Adipose tissue (tissue), 3 donors: Measurements from ENCODE around the gene CAP2. TPM values are rescaled to one million over a fixed set of nuclear protein-coding genes. Genes with fewer than 3 reads are reported as not detected.
"Not testable (repeated sequence)": the region's sequence is repeated elsewhere in the genome, so short reads cannot be mapped to it uniquely, and the experiment has no call there.

ENCODE experiments used
- H3K27ac ChIP-seq: one replicate; pipeline ENCODE4 v1.5.1; 2013; ENCODE audit warnings: low read depth, low read length
- WGBS, 3 donors: extraction: QIAGEN DNeasy Blood & Tissue Kit; methylation state at CpG; one replicate each; pipeline ENCODE4 v1.1.7; 2013; 5-methylcytosine and 5-hydroxymethylcytosine counted together
- polyA plus RNA-seq, 3 donors: library from polyadenylated mRNA; stranded (reverse); fragments of 200-250 nt; gene quantifications; one replicate each; pipeline ENCODE4 v1.2.3, GENCODE V29; 2013
- donor health status: healthy with polysubstance abuse.
- donor health status: Bipolar disorder and iron deficiency.
- donor health status: healthy.

Gene CAP2
- polyA plus RNA-seq, 3 donors: 2.2 to 4.7 (median 2.5) TPM

DNA sequence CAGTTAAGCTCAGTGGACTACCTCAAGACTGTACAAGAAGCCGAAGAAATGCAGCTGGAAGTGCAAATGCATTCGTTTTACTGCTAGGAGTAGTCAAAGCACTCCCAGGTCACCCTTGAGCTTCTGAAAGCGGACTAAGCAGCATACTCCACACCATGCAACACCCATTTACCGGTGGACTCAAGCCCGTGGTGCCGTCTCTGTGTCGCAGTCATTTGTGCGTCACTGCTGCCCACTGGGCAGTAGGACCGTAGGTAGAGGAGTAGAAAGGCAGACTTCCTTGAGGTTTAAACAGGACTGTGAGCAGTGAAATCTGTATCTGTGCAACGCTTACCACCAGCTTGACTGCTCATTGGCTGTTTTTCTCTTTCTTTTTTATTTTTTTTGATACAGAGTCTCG, 117.7 kb downstream of the CAP2 start:
- WGBS, 3 donors: 92 to 97% (median 94%) methylated on average over 11 of the region's 11 CpGs
- no peak overlapping the region for H3K27ac ChIP-seq

DNA sequence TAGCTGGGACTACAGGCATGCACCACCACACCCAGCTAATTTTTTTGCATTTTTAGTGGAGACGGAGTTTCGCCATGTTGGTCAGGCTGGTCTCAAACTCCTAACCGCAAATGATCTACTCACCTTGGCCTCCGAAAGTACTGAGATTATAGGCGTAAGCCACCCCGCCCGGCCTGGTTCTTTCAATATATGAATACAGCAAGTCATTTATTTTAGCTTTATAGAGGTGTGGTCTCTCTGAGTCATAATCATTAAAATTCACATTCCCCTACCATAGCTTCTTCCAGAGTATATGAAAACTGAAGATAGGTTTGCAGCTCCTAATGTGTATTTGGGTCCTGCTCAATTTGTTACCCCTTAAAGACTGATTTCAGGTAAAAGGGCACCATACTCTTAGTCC, 118.2 kb downstream of the CAP2 start:
- 93 to 98% (median 95%) methylated on average over 7 of the region's 7 CpGs for WGBS, 3 donors
- no peak overlapping the region for H3K27ac ChIP-seq

DNA sequence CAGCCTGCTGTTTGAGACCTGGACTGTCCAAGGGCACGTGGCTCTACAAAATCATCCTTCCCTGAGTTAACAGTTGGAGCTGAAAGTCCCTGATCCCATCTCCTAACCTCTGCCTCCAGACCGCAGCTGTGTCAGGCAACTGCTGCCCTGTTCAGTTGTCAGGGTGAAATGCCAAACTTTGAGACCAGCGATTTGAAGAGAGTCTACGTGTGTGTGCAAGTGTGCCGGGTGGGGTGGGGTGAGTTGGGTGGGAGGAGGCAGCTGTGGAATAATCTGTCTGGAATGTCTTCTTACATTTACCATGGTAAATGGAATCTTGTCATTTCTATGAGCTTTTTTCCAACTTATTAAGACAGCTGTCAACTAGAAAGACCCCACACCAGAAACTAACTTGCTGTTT, 125.7 kb downstream of the CAP2 start:
- WGBS, 3 donors: 75 to 86% (median 79%) methylated on average over 5 of the region's 5 CpGs
- H3K27ac ChIP-seq: no peak overlapping the region

DNA sequence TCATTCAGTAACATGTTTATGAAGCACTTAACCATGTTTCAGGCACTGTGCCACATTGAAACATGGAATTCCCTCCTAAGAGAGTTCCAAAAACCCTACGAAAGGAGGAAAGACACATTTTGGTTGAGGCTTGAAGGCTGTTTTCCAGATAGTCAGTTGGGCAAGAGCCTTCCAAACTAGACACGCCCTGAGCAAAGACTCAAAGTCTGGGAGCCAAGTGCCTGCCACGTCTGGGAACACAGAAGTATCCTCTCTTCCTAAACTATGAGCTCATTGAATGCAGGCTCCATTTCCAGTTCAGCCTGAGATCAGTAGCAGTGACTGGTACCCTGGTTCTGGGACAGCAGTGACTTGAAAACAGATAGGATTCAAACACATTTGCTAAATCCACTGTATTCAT, 132.2 kb downstream of the CAP2 start:
- 68 to 78% (median 73%) methylated on average over 3 of the region's 3 CpGs for WGBS, 3 donors
- H3K27ac ChIP-seq: no peak overlapping the region

DNA sequence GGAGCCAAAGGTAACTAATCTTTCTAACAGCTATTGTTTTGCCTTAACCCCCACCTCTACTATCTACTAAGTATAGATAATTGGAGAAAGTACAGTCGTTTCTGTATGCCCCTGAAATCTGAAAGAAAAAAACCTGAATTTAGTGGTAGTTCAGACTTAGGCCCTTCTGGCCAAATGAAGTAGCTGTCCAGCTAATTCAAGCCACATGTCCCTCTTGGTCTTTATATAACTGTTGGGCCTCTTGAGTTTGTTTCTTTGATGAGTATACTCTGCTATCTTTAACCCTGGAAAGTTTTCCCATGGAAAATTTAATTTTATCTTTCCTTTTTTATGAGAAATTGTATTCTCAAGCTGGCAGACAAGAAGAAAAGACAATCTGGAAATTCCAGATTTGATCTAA, 133.7 kb downstream of the CAP2 start:
- 38 to 56% (median 54%) methylated on average over 1 of the region's 1 CpG for WGBS, 3 donors
- no peak overlapping the region for H3K27ac ChIP-seq

DNA sequence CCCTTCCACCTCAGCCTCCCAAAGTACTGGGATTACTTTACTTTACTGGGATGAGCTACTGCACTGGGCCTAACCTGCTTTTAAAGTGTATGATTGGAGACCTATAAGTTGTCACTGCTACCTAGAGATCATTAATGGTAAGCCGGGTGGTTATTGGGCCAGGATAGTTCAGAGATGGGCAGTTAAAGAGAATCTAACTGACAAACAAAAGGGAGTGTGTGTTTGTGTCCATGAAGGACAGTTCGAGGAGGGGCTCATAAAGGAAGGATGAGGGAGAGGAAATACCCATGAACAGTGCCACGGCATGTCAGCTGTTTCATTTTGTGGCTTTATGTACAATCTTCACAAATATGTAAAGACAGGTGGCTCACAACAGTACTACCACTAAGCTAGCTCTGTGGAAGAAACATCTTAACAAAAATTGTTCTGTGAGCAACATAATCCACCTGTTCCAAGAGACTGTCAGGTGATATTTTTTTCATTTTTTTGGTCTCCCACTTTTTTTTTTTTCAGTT, 137.0 kb downstream of the CAP2 start:
- no peak overlapping the region for H3K27ac ChIP-seq
- 65 to 74% (median 70%) methylated on average over 3 of the region's 3 CpGs for WGBS, 3 donors

DNA sequence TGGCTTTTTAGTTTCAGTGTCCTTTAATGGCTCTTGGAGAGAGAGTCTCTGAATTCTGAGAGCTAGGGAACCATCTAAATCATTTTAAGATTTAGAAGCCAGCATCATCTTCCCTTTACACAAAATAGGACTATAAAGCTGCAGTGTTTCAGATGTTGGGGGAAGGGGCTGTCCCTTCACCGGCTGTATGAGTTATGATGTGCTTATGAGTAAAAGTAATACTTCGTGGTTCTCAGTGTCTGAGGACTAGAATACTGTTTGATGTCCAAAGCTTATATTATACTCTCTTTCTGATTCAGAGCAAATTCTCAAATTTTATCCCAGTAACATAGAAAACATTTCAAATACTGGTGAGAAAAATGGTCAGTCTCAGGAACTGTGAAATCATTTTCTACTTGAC, 143.2 kb downstream of the CAP2 start:
- 49 to 83% (median 55%) methylated on average over 2 of the region's 2 CpGs for WGBS, 3 donors
- no peak overlapping the region for H3K27ac ChIP-seq

DNA sequence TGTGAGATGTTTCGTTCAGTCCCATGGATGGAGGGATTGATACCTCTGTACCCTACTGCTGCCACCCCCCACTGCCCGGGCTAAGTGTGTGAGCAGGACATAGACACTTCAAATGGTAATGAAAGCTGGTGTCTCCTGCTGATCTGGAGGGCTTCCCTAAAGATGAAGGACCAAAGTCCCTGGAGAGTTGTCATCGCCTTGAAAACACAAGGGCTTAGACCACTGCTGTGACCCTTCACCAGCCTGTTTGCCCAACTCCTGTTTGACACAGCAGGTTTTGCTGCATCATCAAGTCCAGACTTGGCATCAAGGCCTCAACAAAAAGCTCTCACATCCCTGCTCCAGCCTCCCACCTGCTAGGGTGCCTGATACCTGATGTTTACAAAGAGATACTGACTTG, 148.8 kb downstream of the CAP2 start:
- 87 to 98% (median 90%) methylated on average over 3 of the region's 3 CpGs for WGBS, 3 donors
- H3K27ac ChIP-seq: no peak overlapping the region

DNA sequence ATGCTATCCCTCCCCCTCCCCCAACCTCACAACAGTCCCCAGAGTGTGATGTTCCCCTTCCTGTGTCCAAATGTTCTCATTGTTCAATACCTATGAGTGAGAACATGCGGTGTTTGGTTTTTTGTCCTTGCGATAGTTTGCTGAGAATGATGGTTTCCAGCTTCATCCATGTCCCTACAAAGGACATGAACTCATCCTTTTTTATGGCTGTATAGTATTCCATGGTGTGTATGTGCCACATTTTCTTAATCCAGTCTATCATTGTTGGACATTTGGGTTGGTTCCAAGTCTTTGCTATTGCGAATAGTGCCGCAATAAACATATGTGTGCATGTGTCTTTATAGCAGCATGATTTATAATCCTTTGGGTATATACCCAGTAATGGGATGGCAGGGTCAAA, 152.3 kb downstream of the CAP2 start:
- WGBS, 3 donors: 91 to 100% (median 97%) methylated on average over 2 of the region's 4 CpGs
- not testable (repeated sequence) for H3K27ac ChIP-seq

DNA sequence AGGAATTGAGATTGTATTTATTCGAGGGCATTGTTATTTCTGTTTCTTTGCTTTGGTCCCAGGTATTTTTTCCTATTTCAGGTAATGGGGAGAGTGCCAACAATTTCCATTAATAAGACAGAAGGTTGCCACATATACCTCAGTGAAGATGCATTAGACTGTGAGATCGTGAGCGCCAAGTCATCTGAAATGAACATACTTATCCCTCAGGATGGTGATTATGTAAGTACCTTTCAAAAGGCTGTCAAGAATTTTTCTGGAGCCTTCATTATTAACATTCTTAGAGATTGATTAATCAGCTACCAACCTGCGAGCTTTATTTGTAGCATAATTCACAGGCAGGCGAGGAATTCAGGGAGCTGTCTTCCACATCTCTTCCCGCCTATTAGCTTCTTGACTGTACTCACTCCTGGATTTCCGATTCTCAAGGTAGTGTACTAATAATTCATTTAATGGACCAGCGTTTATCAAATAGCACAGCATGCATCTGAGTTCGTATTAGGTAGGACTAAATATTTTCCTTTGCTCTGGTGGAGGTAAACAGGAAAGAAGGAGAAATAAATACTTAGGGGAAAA, 158.1 kb downstream of the CAP2 start:
- H3K27ac ChIP-seq: no peak overlapping the region
- 91 to 92% (median 91%) methylated on average over 9 of the region's 9 CpGs for WGBS, 3 donors

DNA sequence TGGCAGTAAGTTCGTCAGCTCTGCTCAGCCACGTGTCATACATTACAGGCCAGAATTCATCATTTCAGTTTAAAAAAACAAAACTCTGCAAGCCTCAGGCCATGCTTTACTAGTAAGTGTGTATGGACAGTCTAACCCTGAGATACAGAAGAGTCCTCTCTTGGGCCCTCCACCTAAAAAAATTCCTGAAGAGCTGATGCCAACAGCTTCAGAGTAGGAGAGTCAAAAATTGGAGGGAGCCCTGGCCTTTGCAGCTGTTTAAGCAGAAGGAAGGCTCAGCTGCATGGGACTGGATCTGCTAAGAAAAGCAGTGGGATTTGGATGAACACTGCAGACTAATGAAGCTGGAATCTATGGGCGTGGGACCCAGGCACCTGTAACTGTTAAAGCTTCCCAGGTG, 159.5 kb downstream of the CAP2 start:
- H3K27ac ChIP-seq: no peak overlapping the region
- 81 to 88% (median 83%) methylated on average over 3 of the region's 3 CpGs for WGBS, 3 donors

DNA sequence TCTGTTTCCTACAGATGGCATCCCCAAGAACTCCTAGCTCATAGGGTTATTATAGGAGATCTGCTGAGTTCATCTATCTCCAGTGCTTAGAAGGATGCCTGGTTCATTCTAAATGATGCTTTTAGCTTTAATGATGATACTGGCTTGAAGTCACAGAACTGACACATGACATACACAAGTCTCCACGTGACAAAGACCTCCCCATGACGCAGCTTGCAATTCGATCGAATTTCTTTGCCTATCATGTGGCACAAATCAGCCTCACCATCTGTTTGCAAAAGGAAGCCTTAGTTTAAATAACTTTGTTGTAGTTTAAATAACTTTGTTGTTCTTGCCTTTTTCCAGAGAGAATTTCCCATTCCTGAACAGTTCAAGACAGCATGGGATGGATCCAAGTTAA, 162.6 kb downstream of the CAP2 start:
- 87 to 93% (median 89%) methylated on average over 4 of the region's 4 CpGs for WGBS, 3 donors
- no peak overlapping the region for H3K27ac ChIP-seq

DNA sequence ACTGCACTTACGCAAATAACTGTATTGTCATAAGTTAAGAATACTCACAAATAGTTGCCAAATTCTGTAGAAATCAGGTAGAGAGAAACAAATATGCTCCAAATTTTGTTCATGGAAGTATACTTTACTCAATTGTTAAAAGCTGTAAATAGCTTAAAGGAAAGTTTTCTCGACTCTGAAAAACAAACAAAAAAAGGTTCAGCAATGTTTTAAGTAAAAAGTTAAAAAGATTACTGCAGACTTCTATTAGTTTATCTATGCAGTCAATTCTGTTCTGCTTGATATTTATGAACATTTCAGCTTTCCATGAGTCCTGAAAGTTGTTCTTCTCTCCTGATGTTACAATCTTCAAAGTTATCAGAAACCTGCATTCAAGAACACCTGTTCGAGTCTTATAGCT, 169.2 kb downstream of the CAP2 start:
- no peak overlapping the region for H3K27ac ChIP-seq
- 87 to 90% (median 90%) methylated on average over 3 of the region's 3 CpGs for WGBS, 3 donors

DNA sequence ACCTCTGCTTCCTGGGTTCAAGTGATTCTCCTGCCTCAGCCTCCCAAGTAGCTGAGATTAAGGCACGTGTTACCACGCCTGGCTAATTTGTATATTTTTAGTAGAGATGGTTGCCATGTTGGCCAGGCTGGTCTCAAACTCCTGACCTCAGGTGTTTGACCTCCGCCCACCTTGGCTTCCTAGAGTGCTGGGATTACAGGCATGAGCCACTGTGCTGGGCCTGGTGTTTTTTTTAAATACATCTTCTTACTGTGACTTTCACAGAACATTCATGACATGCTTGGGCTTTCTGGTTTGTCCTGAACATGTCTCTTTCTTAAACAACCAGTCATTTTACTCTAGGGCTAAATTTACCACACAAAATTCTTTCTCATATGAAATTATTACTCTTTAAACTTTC, 172.0 kb downstream of the CAP2 start:
- H3K27ac ChIP-seq: no peak overlapping the region
- WGBS, 3 donors: 82 to 87% (median 85%) methylated on average over 3 of the region's 3 CpGs

DNA sequence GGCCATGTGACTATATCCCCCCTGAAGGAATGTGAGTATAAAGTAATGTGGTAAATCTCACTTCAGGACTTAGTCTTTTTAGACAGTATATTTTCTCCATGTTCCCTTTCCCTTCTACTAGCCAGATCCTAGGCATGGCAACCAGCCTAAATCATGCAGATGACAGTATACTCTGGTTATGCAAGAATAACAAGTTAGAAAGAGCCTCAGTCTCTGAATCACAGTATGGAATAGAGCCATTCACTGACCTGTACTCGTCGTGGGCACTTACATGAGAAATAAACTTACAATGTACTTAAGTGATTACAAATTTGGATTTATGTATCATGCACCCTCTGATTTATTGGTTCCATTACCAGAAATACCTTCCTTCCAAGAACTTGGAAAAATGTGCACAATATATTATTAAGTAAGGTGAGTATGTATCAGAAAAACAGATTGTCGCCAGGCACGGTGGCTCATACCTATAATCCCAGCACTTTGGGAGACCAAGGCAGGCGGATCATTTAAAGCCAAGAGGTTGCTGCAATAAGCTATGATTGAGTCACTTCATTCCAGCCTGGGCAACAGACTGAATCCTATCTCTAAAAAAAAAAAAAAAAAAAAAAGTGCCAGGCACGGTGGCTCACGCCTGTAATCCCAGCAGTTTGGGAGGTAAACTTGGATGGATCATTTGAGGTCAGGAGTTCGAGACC, 181.6 kb downstream of the CAP2 start:
- 78 to 87% (median 83%) methylated on average over 8 of the region's 8 CpGs for WGBS, 3 donors
- H3K27ac ChIP-seq: no peak overlapping the region

DNA sequence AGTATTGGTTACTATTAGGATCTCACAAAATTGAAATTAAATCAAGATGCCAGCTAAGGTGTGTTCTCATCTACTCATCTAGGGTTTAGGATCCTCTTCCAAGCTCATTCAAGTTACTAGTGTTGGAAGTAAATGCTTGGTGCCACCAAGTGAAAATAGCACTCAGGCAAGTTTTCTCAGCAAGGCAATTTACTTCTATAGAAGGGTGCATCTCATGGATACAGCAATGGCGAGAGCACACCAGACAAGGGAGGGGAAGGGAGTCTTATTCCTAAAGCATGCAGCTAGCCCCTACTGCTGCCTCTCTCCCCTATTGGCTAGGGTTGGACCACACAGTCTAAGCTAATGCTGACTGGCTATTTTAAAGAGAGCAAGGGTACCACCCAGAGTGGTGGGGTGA, 183.7 kb downstream of the CAP2 start:
- H3K27ac ChIP-seq: no peak overlapping the region
- WGBS, 3 donors: 93 to 100% (median 96%) methylated on average over 1 of the region's 1 CpG

DNA sequence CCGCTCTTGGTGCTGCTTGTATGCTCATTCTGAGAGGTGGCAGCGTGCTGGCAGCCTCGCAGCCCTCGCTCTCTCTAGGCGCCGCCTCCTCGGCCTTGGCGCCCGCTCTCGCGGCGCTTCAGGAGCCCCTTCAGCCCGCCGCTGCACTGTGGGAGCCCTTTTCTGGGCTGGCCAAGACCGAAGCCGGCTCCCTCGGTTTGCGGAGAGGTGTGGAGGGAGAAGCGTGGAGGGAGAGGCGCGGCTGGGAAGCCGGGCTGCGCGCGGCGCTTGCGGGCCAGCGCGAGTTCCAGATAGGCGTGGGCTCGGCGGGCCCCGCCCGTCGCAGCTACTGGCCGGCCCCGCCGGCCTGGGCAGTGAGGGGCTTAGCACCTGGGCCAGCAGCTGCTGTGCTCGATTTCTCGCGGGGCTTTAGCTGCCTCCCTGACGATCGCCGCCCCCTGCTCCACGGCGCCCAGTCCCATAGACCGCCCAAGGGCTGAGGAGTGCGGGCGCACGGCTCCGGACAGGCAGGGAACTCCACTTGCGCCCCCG, 187.2 kb downstream of the CAP2 start:
- no peak overlapping the region for H3K27ac ChIP-seq
- 14 to 19% (median 15%) methylated on average over 44 to 53 of the region's 53 CpGs for WGBS, 3 donors

DNA sequence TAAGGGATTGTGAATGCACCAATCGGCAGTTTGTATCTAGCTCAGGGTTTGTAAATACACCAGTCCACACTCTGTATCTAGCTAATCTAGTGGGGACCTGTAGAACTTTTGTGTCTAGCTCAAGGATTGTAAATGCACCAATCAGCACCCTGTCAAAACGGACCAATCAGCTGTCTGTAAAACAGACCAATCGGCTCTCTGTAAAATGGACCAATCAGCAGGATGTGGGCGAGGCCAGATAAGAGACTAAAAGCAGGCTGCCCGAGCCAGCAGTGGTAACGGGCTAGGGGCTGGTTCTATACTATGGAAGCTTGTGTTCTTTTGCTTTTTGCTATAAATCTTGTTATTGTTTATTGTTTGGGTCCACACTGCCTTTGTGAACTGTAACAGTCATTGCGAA, 187.9 kb downstream of the CAP2 start:
- H3K27ac ChIP-seq: not testable (repeated sequence)
- 90 to 97% (median 96%) methylated on average over 7 of the region's 7 CpGs for WGBS, 3 donors

DNA sequence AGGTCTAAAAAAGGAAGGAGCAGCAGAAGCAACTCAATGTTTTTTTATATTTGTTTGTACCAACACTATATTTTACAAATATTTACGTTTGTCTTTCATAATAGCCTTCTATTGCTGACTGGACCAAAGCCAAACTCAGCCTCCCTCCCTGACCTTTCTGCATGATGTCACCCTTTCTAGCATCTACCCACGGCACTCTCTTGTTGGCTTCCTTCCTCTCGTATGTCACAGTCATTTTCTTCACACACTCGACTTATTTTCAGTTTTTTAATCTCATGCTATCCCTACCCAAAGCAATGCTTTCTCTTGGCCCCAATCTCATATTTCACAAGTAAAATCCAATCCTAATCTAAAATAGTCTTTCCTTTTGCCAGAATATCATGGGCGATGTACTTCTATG, 190.4 kb downstream of the CAP2 start:
- 14 to 25% (median 19%) methylated on average over 5 of the region's 5 CpGs for WGBS, 3 donors
- no peak overlapping the region for H3K27ac ChIP-seq

DNA sequence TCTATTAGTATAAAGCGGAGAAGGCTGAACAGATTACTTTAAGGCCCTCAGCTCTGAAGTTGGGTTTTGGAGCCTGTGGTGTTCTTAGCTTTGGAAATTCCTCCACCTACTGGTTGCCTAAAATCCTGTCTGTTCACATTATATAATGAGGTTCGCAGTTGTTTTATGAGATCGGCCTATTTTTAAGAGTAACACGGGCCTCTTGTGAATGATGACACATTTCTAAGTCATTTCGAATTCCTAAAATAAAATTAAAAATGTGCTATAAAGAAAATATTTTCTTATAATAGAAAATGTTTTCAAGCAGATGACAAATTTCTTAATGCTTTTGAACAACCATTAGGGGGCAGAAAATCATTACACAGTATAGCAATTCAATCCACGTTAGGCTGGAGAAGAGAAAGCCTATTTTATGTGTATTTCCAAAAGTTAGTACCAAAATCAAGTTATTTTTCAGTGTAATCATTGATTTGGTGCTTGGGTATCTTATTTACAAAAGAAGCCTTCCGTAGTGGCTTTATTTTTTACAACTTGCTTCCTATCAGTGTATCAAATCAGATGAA, 190.9 kb downstream of the CAP2 start:
- H3K27ac ChIP-seq: no peak overlapping the region
- 5 to 8% (median 6%) methylated on average over 7 of the region's 7 CpGs for WGBS, 3 donors
